Esophagus mucosa (tissue), 1 donor: ENCODE results near the gene KCTD5. TPM values are rescaled to one million over a fixed set of nuclear protein-coding genes. Genes with fewer than 3 reads are reported as not detected.

ENCODE experiments used
- ATAC-seq: fragments of 200-7000 bp; cut with Tn5 transposase; one replicate; pipeline ENCODE4 v1.9.1; 2020
- total RNA-seq: library from RNA; stranded (reverse); gene quantifications from one replicate; pipeline ENCODE4 v1.2.4, GENCODE V29; 2023
- donor health status: DM: yes; HTN: yes; CAD: no.

KCTD5 gene
- total RNA-seq, 1 donor from 2014 or later, result 37.7 TPM

DNA sequence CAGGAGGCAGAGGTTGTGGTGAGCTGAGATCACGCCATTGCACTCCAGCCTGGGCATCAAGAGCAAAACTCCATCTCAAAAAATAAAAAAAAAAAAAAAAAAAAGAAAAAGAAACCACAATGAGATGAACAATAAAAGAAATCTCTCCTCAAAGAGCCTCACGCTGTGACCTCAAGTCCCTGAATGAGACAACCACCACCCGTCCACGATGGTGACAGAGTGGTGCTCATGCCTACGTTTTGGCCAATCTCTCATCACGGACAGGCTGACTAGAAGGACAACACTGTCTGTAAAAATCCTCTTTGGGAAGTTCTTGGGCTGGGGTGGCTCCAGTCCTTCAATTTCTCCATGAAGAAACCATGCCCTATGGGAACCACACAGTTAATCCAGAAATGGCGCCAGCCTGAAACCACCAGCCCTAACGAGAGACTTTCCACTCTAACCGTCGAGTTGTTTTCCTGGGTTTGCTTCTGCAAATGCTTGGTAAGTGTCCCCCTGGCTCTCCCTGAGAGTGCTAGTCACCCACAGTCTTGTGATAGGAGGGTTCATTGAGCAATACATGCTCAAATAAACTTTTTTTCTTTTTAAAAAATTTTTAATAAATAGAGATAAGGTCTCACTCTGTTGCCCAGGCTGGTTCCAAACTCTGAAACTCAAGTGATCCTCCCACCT, 52.7 kb downstream of the KCTD5 start:
- ATAC-seq, result no peak

DNA sequence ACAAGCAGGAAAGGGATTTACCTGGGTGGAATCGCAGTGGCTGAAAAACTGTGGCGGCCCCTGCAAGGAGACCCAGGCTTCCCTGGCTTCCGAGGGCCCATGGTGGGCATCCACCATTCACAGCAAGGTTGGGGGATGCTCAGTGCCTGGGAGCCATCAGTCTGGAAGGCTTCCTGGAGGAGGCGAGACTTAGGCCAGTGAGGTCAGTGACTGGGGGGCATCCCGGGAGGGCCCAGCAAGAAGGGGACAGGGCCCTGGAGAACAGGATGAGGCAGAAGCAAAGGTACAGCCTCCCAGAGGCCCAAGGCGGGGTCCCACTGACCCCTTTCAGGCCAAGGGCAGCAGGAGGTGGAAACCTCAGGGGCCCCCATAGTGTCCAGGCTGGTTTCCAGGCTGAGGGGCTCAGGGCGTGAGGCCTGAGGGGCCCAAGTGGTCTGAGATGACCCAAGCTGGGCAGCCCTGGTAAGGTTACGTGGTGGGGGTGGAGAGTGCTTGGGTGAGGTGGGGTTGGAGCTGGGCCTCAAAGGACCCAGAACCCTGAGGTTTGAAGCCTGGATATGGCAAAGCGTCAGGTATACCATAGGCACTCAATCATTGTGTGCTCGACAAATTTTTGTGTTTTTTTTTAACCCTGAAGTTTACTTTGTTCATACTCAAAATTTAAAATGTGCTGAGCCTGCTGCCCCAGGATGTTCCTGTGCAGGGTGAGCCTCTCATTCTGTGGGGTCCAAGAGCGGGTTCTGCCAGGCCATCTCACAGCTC, 54.3 kb downstream of the KCTD5 start:
- ATAC-seq, result no peak

DNA sequence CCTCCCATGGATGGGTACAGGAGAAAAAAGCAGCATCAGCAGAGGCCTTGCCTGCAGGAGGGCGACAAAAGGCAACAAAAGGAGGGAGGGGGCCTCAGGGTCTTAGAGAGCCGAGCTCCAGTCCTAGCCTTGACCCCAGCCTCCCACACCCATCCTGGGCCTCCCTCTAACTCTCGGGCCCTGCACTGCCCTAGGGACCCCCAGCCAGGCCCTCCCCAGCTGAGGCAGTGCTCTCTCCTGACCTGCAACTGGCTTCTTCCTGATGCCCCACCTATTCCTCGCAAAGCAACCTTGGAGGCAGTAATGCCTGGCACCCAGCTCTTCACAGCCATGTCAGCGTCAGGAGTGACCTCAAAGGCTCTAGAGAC, 54.9 kb downstream of the KCTD5 start:
- ATAC-seq, result peak; percentile 7

DNA sequence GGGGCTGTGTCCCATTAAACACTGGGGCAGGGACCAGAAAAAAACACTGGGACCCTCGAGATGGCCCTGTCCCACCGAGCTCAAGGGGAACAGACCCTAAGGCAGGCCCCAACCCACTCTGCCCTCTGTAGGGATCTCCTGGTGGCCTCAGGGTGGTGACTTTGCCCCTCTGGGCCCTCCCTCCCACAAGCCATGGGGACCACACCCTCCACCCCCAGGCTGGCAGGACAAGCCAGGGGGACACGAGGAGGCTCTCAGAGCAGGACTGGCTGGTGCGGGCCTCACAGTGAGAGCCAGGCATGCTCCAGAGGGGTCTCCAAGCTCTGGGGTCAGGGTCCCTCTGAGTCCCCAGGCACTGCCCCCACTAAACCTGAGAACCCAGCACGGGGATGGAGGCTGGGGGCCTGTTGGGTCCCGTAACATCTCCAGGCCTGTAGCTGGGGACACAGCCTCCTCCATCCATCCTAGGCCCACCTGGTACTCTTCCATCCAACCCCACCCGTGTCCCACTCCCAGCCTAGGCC, 55.6 kb downstream of the KCTD5 start:
- peak; percentile 6 for ATAC-seq

DNA sequence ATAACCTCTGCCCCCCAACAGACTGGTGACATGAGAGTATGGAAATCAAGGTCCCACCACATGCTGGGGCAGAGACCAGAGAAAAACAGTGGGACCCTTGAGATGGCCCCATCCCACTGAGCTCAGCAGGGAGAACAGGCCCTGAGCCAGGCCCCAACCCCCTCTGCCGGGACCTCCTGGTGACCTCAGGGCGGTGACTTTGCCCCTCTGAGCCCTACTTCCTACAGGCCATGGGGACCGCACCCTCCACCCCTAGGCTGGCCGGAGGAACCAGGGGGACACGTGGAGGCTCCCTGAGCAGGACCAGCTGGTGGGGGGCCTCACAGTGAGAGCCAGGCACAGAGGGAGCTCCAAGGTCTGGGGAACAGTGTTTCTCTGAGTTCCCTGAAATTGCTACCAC, 56.3 kb downstream of the KCTD5 start:
- no peak for ATAC-seq

DNA sequence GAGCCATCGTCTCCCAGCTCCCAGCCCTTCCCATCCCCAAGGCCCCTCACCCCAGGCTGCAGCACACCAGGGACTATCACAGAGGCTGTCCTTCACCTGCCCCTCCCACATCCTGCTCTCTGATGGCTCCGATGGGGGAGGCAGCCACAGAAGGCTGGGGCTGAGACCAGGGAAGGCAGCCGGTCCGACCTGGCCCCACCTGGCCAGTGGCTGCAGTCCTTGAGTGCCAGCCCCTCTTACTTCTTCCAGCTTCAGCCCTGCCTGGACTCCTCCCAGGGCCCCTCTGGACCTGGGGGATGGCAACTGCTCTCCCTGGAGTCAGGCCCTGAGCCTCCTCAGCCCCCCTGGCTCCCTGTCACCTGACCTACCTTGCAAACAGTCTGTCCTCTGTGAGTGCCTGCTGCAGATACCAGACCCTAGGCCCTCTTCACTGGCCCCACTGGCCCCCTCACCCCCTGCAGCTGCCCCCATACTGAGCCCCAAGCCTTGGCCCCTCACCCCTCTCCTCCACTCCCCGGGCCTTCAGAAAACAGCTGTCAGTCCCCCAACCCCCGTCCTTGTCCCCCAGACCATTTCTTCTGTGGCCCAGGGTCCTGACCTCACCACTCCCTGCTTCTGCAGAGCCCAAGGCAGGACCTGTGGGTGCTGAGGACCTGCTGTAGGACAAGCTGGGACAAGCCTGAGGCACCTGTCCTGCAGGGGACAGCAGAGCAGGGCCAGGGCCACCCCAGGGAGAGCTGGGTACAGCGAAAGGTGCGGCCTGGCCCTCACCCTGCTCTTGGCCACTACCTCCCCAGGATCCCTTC, 57.5 kb downstream of the KCTD5 start:
- ATAC-seq, result peak; percentile 25

DNA sequence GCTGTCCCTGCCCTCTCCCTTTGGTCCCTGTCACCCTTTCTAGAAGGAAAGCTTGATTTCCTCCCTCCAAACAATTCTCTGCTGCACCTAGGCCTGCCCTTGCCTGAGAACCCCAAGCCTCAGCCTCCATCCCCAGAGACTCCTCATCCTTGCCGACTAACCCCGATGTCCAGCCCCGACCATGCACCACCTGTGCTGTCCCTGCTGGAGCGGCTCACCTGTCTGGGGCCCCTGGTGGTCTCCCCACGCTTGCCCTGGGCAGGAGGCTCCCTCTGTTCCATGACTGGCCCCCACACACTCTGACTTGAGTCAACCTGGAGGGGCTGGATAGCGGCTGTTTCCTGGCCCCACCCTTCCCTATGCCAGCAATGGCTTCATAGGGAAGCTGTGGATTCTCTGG, 58.2 kb downstream of the KCTD5 start:
- ATAC-seq, result no peak

DNA sequence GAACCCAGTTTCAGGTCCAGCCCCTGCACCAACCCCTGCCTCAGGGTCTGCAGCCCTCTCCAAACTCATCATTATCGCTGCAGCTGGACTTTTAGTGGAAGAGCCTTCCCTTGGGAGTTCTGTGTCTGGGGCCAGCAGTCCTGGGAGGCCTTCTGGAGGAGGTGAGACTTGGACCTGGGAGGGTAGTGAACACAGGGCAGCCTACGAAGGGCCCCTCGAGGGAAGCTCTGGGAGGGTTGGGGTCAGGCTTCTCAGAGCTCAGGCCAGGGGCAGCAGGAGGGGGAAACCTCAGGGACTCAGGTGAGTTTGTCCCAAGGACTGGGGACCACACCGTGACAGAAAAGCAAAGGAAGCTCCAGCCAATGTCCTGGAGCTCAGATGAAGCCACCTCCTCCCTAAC, 58.8 kb downstream of the KCTD5 start:
- ATAC-seq, result no peak

DNA sequence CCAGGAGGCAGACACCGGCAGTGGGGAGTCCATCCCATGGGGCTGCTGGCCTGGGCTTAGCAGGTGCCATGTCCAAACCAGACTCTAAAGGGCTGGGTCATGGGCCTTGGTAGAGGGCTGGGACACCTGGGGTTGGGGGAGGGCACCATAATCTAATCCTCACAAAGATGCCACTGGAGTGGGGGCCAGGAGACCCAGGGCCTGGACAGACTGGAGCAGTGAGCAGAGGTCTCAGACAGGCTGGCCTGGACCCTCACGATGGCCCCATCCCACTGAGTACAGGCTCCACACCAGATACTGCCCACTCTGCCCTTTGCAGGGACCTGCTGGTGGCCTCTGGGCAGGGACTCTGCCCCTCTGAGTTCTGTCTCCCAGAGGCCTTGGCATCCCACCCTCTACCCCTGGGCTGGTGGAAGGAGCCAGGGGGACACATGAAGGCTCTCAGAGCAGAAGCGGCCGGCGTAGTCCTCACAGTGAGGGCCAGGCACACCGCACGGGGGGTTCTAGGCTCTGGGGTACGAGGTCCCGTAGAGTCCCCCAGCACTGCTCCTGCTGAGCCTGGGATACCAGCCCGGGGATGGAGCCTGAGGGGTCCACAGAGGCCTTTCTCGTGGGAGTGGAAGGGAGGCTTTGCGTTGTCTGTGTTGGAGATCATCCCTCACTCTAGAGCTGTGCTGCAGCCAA, 60.1 kb downstream of the KCTD5 start:
- ATAC-seq, result no peak

DNA sequence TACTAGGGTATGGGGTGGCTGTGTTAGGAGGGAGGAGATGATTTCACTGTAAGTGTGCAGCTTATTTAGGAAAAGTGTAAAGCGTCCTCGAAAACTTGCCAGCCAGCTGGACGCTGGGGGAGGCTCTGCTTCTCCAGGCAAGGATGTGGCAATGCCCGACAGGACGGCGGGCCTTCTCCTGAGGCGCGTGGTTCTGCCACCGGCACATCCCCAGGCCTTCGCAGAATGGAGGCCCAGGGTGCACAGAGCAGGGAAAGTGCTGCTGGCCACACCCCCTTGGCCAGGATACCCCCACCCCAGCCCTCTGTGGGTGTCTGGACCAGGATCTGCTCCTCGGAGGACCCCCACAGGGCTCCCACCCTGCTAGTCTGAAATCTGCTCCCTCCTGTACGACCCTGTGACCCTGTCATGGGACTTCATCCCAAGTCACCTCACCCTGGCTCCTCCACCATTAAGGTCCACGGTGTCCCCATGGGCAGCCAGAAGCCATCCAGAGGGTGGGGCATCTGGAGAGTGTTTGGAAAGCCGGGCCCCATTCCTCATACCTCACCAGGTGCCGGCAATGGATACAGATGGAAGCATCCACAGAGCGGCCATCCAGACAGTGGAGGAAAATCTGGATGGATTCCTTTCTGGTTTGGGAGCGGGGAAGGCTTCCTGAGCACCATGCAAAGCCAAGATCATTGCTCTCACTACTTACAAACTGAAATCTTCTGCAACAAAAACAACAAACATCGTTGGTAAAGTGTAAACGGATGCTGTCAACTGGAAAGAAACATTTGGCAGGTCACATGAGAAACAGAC, 60.9 kb downstream of the KCTD5 start:
- ATAC-seq, result no peak

DNA sequence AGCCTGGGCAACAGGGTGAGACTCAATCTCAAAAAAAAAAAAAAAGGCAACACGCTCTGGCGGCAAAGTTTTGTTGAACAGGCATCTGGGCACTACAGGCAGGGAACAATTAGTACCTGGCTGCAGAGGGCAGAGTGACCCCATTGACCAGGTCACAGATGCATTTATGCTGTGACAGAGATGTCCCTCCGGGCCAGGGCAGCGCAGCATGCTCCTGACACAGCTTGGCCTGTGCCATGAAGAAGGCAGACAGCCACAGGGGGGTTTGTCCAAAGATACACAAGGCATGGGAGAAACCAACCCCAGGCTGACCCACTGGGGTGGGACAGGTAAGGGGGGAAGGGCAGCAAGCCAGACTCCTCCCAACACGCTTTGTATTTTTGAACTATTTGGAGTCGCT, 62.4 kb downstream of the KCTD5 start:
- no peak for ATAC-seq

DNA sequence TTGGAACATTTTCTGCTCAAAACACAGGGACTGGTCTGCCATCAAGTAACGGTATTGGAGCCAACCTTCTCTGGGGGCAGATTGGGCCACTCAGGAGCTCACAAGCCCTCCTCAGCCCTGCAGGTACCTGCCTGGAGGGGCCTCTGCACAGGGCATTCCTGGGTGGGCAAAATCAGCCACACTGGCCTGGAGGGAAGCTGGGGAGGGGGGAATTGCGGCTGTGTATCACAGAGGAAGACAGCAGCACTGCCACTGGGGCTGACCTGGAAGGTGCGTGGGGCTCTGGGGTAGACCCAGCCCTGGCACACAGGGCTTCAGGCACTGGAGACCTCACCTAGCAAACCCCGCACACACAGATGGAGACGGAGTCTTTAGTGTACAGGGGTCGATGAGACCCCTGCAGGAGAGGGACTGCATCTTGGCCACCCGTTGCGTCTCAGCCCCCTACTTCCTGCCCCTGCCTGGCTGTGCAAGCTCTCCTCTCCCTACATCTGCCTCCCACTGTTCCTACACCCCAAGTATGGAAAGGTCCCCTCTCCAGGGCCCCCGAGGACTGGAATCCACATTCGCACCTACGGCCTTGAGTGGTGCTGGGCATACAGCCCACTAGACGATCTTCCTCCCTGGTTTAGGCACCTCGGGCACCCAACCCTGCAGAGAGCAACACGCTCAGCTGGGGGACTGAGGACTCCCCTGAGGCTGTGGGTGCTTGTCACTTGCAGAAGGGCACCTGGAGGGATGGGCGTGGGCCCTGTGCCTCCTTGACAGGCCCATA, 63.0 kb downstream of the KCTD5 start:
- no peak for ATAC-seq

DNA sequence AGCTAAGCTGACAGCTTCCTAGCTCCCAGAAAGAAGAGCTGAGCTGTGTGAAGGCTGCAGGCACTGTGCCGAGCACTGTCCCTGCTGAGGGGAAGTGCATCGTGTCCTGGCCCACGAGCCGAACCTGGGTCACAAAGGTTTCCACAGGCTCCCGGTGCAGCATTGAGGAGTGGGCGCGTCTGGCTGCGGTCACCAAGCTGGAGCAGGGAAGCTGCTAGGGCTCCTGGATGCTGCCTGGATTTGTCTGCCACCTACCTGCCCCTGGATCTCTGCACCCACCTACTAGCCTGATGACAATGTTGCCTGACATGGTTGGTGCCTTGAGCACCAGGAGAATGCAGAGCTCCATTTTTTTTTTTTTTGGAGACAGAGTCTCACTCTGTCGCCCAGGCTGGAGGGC, 63.6 kb downstream of the KCTD5 start:
- no peak for ATAC-seq

DNA sequence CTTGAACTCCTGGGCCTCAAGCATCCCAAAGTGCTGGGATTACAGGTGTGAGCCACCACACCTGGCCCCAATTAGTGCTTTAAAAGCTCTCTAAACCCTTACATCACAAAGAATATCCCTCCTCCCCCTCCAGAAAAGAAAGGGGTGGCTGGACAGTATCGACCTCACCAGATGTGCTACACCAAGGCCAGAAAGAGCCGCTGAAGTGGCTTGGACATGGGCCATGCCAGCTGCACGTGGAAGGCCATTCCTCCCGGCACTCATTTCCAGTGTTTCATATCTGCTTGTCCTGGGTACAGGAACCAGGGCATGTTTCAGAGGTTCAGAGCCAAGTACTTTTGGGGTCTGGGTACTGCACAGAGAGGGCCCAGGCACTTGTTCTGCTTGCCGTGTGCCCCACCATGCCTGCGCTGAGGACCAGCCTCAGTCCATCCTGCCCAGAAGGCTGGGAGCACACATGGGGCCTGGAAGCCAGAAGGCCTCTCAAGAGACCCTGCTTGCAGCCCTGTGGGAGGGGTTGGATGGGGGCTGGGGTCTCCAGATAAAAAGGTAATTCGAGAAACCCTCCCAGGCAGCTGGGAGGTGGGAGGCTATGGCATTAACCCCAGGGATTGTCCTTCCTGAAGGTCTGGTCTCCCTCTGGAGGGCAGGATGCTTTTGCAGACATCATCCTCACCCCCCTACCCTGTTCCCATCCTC, 66.6 kb downstream of the KCTD5 start:
- no peak for ATAC-seq

DNA sequence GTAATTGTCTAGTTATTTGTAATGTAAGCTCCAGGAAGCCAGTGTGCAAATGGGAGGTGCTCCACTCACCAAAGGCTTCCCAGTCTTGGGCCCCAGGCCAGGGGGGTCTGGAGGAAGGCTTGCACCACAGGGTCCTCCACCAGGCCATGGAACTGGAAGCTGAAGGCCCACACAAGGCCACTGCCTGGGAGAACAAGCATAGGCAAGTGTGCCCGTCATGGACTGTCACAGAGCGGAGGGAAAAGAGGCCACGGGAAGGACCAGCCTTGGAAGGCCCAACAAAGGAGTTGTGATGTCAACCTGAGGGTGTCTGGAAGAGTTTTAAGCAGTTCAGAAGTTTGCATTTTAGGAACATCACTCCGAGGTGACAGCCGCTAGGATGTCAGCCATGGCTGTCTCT, 67.2 kb downstream of the KCTD5 start:
- ATAC-seq, result no peak

DNA sequence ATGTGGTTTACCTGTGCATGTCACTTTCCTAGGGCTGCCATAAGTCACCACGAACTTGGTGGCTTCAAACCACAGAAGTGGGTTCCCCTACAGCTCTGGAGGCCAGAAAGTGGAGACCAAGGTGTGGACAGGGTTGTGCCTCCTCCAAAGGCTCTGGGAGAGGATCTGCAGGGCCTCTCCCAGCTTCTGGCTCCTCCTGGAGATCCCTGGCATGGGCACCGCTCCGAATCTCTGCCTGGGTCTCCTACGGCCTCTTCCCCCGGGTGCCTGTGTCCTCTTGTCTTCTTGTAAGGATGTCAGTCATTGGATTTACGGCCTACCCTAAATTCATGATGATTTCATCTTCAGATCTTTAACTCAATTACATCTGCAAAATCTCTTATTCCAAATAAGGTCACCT, 67.6 kb downstream of the KCTD5 start:
- no peak for ATAC-seq

DNA sequence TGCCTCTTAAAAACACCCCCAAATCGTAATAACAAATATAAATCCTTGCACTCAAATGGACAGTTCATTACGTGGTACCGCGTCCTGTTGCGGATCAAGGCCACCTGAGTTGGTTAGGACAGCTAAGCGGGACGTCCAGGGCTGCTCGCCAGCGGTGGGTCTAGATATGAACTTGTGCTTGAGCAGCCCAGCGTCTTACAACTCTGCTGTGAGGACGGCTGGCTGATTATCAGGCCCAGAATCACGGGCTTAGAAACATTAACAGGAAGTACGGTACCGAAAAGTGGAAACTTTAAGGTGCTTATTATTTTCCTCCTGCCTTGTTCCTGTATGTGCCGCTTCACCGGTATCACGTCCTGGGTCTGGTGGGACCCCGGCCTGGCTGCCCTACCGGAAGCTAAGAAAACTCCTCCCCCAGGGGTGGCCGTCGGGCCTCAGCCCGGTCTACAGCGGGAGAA, 69.3 kb downstream of the KCTD5 start:
- ATAC-seq, result no peak

DNA sequence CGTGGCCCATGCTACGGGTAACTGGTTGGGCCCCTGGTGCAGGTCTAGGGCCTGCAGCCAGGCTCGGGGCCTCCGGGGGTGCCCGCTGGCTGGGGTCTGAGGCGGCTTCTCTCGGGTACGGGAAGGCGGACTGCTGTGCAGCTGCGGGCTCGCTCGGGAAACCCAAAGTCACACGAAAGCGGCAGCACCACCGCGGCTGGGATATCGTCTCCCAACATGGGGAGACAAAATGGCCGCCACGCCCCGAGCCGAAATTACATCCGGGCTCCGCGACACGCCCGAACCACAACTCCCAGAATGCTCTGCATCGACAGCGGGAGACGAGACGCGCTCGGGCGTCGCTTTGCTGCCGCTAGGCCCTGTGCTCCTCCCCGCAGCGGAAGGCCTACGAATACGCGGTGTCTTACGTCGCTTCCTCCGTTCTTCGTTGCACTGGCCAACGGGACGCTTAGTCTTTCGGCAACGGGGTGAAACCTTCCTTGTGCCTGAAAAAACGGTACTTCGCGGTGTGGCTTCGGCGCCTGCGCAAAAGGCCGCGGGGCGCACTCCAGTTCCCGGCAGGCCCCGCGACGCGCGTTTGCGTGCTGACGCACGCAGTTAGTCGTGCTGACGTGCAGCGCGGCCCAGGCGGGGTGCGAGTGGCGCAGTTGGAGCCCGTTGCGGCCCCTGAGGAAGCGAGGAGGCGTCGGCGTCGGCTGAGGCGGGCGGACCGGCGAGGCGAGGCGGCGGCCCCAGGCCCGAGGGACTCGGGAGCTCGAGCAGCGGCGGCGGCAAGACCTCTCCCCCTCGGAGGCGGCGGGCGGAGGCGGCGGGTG, 69.9 kb downstream of the KCTD5 start, which contains the start of gene SRRM2:
Gene SRRM2 (plus strand): TSS at position 604 of the 815 bp plus-strand sequence. CDS start 3,727 bp downstream, outside the sequence.
- peak; percentile 92 for ATAC-seq
